ENCODE data around the gene EDDM13.
A peak's percentile ranks its signal among the peaks of the same experiment; 100 is the strongest.
"Not testable (repeated sequence)": the region's sequence is repeated elsewhere in the genome, so short reads cannot be mapped to it uniquely, and the experiment has no call there.

EDDM13 gene, protein sequence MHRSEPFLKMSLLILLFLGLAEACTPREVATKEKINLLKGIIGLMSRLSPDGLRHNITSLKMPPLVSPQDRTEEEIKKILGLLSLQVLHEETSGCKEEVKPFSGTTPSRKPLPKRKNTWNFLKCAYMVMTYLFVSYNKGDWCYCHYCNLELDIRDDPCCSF

DNA sequence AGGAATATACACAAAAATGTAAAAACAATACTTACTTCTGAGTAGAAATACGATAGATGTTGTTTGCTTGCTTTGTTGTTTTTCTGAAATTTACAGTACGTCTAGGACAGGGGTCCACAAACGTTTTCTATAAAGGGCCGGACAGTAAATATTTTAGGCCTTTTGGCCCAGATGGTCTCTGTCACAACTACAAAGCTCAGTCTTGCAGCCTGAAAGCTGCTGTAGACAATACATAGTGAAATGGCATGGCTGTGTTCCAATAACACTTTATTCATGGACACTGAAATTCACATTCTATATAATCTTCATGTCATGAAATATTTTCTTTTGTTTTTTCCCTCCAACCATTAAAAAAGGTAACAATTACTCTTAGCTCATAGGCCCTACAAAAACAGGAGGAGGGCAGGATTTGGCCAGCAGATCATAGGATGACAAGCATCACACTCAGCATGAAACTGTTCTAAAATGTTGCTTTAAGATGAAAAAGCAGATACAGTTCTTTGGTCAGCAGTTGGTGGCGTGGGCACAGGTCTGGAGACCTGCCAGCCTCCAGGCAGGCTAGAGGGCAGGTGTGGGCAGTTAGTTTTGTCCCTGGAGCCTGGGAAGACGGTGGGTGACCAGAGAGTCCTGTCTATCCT is at the start of gene EDDM13:
Gene EDDM13, plus strand, starts transcription at position 588 of the 638 bp plus-strand sequence. CDS start 87 bp downstream, outside the sequence.
- no peaks in the 10 kb centered on the region for H3K27me3 ChIP-seq (replicated peaks; ENCODE audit: control insufficient read depth, insufficient read depth, low read length)
- no peaks in the 10 kb centered on the region for H3K4me1 ChIP-seq (ENCODE audit: control insufficient read depth, insufficient read depth, low read length)
- no peak within 1 kb of the TSS for H3K9ac ChIP-seq (ENCODE audit: low read length)
- H3K36me3 ChIP-seq (ENCODE audit: control insufficient read depth, insufficient read depth, low read length, severe bottlenecking) = no peaks in the 10 kb centered on the region
- no peak for DNase-seq (ENCODE audit: low read depth)
- H3K9me3 ChIP-seq (ENCODE audit: control insufficient read depth, low read length) = no peaks in the 10 kb centered on the region
- no peak within 1 kb of the TSS for H3K4me3 ChIP-seq (ENCODE audit: low read length)

DNA sequence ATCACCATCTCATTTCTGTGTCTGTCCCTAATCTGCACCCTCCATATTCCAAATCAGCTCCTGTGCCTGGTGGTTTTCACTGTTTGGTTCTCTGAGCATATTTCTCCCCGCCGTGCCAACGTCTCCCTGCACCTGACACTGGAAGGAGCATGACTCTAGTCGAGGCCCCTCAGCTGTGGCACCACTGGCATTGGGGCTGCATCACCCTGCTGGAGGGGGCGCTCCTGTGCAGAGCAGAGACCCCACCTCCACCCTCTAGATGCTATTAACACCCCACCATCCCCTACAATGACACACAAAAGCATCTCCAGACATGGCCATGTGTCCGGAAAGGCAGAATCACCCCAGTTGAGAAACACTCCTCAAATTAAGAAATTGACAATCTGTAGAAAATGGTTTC is 49.6 kb upstream of the EDDM13 start:
- H3K4me3 ChIP-seq (ENCODE audit: low read length) = no peak overlapping the region
- H3K4me1 ChIP-seq (ENCODE audit: control insufficient read depth, insufficient read depth, low read length) = peaks cover 6% of the 10 kb centered on the region
- no peak for DNase-seq (ENCODE audit: low read depth)
- no peaks in the 10 kb centered on the region for H3K9me3 ChIP-seq (ENCODE audit: control insufficient read depth, low read length)
- no peak overlapping the region for H3K9ac ChIP-seq (ENCODE audit: low read length)
- no peaks in the 10 kb centered on the region for H3K27me3 ChIP-seq (replicated peaks; ENCODE audit: control insufficient read depth, insufficient read depth, low read length)
- no peaks in the 10 kb centered on the region for H3K36me3 ChIP-seq (ENCODE audit: control insufficient read depth, insufficient read depth, low read length, severe bottlenecking)

DNA sequence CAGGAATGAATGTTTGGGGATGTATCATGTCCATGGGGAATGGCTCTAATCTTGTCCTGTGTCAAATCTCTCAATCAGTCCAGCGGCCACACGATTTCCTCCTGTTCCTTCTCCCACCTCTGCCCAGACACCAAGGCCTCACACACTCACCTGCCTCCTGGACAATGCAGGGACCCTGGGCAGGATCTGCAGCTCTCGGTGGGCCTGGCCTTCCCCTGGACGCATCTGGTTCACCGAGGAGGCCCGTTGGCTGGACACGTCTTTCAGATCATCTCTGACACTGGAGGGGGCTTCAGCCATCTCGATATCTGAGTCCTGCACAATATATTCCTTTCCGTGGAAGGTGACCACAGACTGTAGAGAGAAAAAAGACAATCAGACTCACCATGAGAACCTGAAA is 49.1 kb upstream of the EDDM13 start:
- Histone ChIP-seq H3K27me3 (replicated peaks; ENCODE audit: control insufficient read depth, insufficient read depth, low read length) (no peaks in the 10 kb centered on the region), H3K9ac (ENCODE audit: low read length) (no peak overlapping the region), H3K4me1 (ENCODE audit: control insufficient read depth, insufficient read depth, low read length) (peaks cover 6% of the 10 kb centered on the region), H3K36me3 (ENCODE audit: control insufficient read depth, insufficient read depth, low read length, severe bottlenecking) (no peaks in the 10 kb centered on the region), H3K4me3 (ENCODE audit: low read length) (no peak overlapping the region), H3K9me3 (ENCODE audit: control insufficient read depth, low read length) (no peaks in the 10 kb centered on the region)
- DNase-seq (ENCODE audit: low read depth) = no peak

DNA sequence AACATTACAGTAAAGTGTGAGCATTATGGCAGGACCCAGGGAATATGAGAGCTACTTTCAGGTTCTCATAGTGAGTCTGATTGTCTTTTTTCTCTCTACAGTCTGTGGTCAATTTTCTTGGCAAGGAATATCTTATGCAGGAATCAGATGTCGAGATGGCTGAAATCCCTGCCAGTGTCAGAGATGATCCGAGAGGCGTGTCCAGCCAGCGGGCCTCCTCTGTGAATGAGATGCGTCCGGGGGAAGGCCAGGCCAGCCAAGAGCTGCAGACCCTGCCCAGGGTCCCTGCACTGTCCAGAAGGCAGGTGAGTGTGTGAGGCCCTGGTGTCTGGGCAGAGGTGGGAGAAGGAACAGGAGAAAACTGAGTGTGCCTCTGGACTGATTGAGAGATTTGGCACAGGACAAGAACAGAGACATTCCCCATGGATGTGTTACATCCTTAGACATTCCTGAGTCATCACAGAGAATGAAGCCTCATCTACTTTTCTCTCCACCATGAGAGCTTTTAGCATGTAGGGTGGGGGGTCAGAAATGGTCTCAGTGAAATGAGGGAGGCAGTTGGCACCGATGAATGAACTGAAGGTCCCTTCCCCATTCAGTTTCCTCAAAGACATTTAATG is 27.3 kb upstream of the EDDM13 start:
- Histone ChIP-seq H3K4me1 (ENCODE audit: control insufficient read depth, insufficient read depth, low read length) (peaks cover 8% of the 10 kb centered on the region), H3K27me3 (replicated peaks; ENCODE audit: control insufficient read depth, insufficient read depth, low read length) (no peaks in the 10 kb centered on the region), H3K4me3 (ENCODE audit: low read length) (no peak overlapping the region), H3K36me3 (ENCODE audit: control insufficient read depth, insufficient read depth, low read length, severe bottlenecking) (no peaks in the 10 kb centered on the region), H3K9me3 (ENCODE audit: control insufficient read depth, low read length) (no peaks in the 10 kb centered on the region), H3K9ac (ENCODE audit: low read length) (no peak overlapping the region)
- no peak for DNase-seq (ENCODE audit: low read depth)

DNA sequence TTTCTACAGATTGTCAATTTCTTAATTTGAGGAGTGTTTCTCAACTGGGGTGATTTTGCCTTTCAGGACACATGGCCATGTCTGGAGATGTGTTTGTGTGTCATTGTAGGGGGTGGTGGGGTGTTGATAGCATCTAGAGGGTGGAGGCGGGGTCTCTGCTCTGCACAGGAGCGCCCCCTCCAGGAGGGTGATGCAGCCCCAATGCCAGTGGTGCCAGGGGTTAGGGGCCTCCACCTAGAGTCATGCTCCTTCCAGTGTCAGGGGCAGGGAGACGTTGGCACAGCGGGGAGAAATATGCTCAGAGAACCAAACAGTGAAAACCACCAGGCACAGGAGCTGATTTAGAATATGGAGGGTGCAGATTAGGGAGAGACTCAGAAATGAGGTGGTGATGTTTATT is 26.8 kb upstream of the EDDM13 start:
- H3K27me3 ChIP-seq (replicated peaks; ENCODE audit: control insufficient read depth, insufficient read depth, low read length); H3K4me1 ChIP-seq (ENCODE audit: control insufficient read depth, insufficient read depth, low read length); H3K36me3 ChIP-seq (ENCODE audit: control insufficient read depth, insufficient read depth, low read length, severe bottlenecking); H3K9ac ChIP-seq (ENCODE audit: low read length); H3K9me3 ChIP-seq (ENCODE audit: control insufficient read depth, low read length); DNase-seq (ENCODE audit: low read depth); H3K4me3 ChIP-seq (ENCODE audit: low read length): not testable (repeated sequence)

DNA sequence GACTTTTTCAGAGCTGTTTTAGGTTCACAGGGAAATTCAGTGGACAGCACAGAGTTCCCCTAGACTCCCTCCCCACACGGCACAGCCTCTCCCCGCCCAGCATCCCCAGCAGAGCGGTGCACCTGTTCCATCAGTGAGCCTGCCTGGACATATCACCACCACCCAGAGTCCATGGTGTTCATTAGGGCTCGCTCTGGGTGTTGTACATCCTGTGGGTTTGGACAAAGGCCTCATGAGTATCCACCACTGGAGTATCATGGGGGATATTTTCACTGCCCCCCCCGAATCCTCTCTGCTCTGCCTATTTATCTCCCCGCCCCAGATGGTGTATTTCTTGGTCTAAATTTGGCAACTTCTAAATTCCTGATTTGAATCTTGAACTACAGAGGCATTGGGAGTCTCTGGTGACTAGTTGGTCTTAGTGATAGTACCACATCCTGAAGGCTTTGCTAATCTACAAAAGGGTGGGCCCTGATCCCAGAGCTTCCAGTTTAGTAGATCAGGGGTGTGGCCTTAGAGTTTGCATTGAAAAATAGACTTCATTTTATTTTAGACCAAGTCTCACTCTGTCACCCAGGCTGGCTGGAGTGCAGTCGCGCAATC is 23.7 kb upstream of the EDDM13 start:
- not testable (repeated sequence) for H3K27me3 ChIP-seq (replicated peaks; ENCODE audit: control insufficient read depth, insufficient read depth, low read length); H3K9me3 ChIP-seq (ENCODE audit: control insufficient read depth, low read length); DNase-seq (ENCODE audit: low read depth); H3K36me3 ChIP-seq (ENCODE audit: control insufficient read depth, insufficient read depth, low read length, severe bottlenecking); H3K9ac ChIP-seq (ENCODE audit: low read length); H3K4me1 ChIP-seq (ENCODE audit: control insufficient read depth, insufficient read depth, low read length); H3K4me3 ChIP-seq (ENCODE audit: low read length)

DNA sequence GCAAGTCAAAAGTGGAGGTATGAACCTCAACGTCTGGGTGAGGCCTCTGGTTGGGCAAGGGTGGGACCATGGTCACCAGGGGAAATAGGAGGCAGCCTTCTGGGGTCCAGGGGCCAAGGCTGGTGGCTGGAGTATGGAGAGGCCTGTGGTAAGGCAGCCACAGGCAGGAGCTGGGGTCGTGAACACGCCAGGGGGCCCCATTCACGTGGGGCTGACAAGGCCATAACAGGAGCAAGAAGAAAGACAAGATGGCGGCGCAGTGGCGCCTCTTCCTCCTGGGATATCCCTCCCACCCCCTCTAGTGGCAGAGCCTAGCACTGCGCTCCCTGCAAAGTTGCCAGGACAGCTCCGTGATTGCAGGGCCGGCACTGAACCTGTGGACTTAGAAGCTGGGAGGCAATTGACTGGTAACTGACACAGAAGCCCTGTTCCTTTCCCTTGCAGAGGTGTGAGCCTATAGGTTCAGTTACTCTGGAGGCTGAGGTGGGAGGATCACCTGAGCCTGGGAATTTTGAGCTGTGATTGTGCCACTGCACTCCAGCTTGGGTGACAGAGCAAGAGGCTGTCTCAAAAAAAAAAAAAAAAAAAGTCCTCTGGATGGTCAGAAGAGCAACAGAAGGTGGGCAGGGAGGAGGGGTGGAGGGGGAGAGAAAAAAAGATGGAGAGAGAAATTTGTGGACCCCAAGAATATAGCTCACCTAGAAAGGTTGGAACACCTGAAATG is 19.7 kb upstream of the EDDM13 start:
- DNase-seq (ENCODE audit: low read depth) = peak; percentile 70

DNA sequence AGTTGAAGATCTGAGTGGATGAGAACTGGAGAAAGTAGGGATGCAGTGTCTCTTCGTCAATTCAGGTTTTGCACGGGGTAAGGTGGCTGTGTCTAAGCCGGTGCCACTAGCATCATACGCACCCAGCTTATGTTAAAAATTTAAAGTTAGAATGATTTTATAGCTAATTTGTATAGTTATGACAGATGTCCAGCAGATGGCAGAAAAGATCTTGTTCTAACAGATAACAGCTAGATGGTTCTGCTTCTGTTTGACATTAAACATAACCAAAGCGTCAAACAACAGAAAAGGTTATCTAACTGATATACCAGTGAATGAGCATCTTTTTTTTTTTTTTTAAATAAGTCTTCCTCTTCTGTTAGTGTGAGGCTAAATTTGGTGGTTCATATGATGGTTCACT is 18.8 kb upstream of the EDDM13 start:
- Histone ChIP-seq H3K9me3 (ENCODE audit: control insufficient read depth, low read length) (no peaks in the 10 kb centered on the region), H3K4me1 (ENCODE audit: control insufficient read depth, insufficient read depth, low read length) (no peaks in the 10 kb centered on the region), H3K4me3 (ENCODE audit: low read length) (no peak overlapping the region), H3K27me3 (replicated peaks; ENCODE audit: control insufficient read depth, insufficient read depth, low read length) (no peaks in the 10 kb centered on the region), H3K36me3 (ENCODE audit: control insufficient read depth, insufficient read depth, low read length, severe bottlenecking) (peaks cover 5% of the 10 kb centered on the region), H3K9ac (ENCODE audit: low read length) (no peak overlapping the region)
- DNase-seq (ENCODE audit: low read depth) = peak; percentile 84

More for the DNA sequence above, 19.7 kb upstream of the EDDM13 start:
- H3K4me1 ChIP-seq (ENCODE audit: control insufficient read depth, insufficient read depth, low read length) = no peaks in the 10 kb centered on the region
- H3K27me3 ChIP-seq (replicated peaks; ENCODE audit: control insufficient read depth, insufficient read depth, low read length) = no peaks in the 10 kb centered on the region
- no peak overlapping the region for H3K4me3 ChIP-seq (ENCODE audit: low read length)
- H3K9me3 ChIP-seq (ENCODE audit: control insufficient read depth, low read length) = no peaks in the 10 kb centered on the region
- no peak overlapping the region for H3K9ac ChIP-seq (ENCODE audit: low read length)
- H3K36me3 ChIP-seq (ENCODE audit: control insufficient read depth, insufficient read depth, low read length, severe bottlenecking) = no peaks in the 10 kb centered on the region

DNA sequence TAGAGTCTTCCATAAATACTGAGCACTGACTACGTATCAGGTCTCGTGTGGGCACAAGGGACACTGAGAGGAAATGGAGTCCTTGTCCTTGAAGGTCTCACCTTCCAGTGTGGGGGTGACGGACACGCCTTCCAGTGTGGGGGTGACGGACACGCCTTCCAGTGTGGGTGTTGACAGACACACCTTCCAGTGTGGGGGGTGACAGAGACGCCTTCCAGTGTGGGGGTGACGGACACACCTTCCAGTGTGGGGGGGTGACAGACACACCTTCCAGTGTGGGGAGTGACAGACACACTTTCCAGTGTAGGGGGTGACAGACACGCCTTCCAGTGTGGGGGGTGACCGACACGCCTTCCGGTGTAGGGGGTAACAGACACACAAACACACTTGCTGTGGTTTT is 14.3 kb upstream of the EDDM13 start:
- Histone ChIP-seq H3K4me3 (ENCODE audit: low read length) (no peak overlapping the region), H3K27me3 (replicated peaks; ENCODE audit: control insufficient read depth, insufficient read depth, low read length) (no peaks in the 10 kb centered on the region)
- DNase-seq (ENCODE audit: low read depth) = no peak

DNA sequence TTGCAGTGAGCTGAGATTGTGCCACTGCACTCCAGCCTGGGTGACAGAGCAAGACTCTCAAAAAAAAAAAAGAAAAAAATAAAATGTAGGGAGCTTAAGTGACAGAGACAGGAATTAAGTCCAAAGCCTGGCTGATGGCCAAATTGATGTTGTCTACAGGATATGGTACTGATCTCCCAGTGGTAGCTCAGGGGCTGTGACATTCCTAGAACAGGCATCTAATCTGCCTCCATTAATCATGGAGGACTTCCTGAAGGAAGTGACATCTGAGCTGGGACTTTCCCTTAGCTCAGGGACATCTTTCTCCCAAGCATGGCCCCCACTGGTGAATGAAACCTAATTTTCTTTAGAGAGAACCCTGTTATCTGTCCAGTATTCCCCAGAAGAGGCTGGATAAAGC is 11.4 kb upstream of the EDDM13 start:
- H3K27me3 ChIP-seq (replicated peaks; ENCODE audit: control insufficient read depth, insufficient read depth, low read length) = no peaks in the 10 kb centered on the region
- peaks cover 5% of the 10 kb centered on the region for H3K36me3 ChIP-seq (ENCODE audit: control insufficient read depth, insufficient read depth, low read length, severe bottlenecking)
- H3K4me1 ChIP-seq (ENCODE audit: control insufficient read depth, insufficient read depth, low read length) = no peaks in the 10 kb centered on the region
- DNase-seq (ENCODE audit: low read depth) = no peak
- no peak overlapping the region for H3K4me3 ChIP-seq (ENCODE audit: low read length)
- no peak overlapping the region for H3K9ac ChIP-seq (ENCODE audit: low read length)
- H3K9me3 ChIP-seq (ENCODE audit: control insufficient read depth, low read length) = no peaks in the 10 kb centered on the region

More for the DNA sequence above, 14.3 kb upstream of the EDDM13 start:
- Histone ChIP-seq H3K36me3 (ENCODE audit: control insufficient read depth, insufficient read depth, low read length, severe bottlenecking) (peaks cover 5% of the 10 kb centered on the region), H3K4me1 (ENCODE audit: control insufficient read depth, insufficient read depth, low read length) (no peaks in the 10 kb centered on the region), H3K9ac (ENCODE audit: low read length) (no peak overlapping the region), H3K9me3 (ENCODE audit: control insufficient read depth, low read length) (no peaks in the 10 kb centered on the region)

DNA sequence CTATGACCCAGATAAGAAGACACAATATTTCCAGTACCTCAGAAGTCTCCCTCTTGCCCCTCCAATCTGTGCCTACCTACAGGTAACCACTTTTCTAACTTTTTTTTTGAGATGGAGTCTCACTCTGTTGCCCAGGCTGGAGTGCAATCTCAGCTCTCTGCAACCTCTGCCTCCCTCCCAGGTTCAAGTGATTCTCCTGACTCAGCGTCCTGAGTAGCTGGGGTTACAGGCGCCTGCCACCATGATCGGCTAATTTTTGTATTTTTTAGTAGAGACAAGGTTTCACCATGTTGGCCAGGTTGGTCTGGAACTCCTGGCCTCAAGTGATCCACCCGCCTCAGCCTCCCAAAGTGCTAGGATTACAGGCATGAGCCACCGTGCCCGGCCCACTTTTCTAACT is 10.6 kb upstream of the EDDM13 start:
- DNase-seq (ENCODE audit: low read depth); H3K9me3 ChIP-seq (ENCODE audit: control insufficient read depth, low read length); H3K4me1 ChIP-seq (ENCODE audit: control insufficient read depth, insufficient read depth, low read length); H3K9ac ChIP-seq (ENCODE audit: low read length); H3K4me3 ChIP-seq (ENCODE audit: low read length); H3K27me3 ChIP-seq (replicated peaks; ENCODE audit: control insufficient read depth, insufficient read depth, low read length); H3K36me3 ChIP-seq (ENCODE audit: control insufficient read depth, insufficient read depth, low read length, severe bottlenecking): not testable (repeated sequence)
